Upper lobe of left lung (tissue), 6 donors: ENCODE results near the gene GUCA2B. TPM values are rescaled to one million over a fixed set of nuclear protein-coding genes. Genes with fewer than 3 reads are reported as not detected.

Experiments used
- ATAC-seq, 2 donors: fragments of 200-7000 bp; cut with Tn5 transposase; one replicate each; pipeline ENCODE4 v1.9.1; 2022; ENCODE audit warnings: mild to moderate bottlenecking in 2 of 2, moderate library complexity in 2 of 2; ENCODE audit not compliant: low FRiP score in 2 of 2
- DNase-seq, 2 donors: peaks; one replicate each; pipeline ENCODE4 v3.0.0-alpha.2; 2019 to 2020
- H3K27ac ChIP-seq, 4 donors: fragments of 200-600 bp; sonication (generic); one replicate each; pipeline ENCODE4 v1.5.1; 2016 to 2019
- H3K27me3 ChIP-seq, 4 donors: fragments of 200-600 bp; sonication (generic); one replicate each; pipeline ENCODE4 v1.5.1; 2017 to 2019
- H3K36me3 ChIP-seq, 4 donors: fragments of 200-600 bp; sonication (generic); one replicate each; pipeline ENCODE4 v1.5.1; 2016 to 2019
- H3K4me1 ChIP-seq, 4 donors: fragments of 200-600 bp; sonication (generic); one replicate each; pipeline ENCODE4 v1.5.1; 2018 to 2019
- H3K4me3 ChIP-seq, 4 donors: fragments of 200-600 bp; sonication (generic); one replicate each; pipeline ENCODE4 v1.5.1; 2017 to 2019; ENCODE audit warnings: mild to moderate bottlenecking in 2 of 4, moderate library complexity in 1 of 4
- H3K9me3 ChIP-seq, 4 donors: fragments of 200-600 bp; sonication (generic); one replicate each; pipeline ENCODE4 v1.5.1; 2018 to 2019
- CTCF ChIP-seq, 6 experiments: fragments of 450-650 bp in 4 of 6; fragments of 200-600 bp in 2 of 6; sonication (generic) in 2 of 6; IDR thresholded peaks; one replicate each; pipeline ENCODE4 v1.5.1; 2016 to 2019; ENCODE audit warnings: antibody characterized with exemption in 6 of 6
- EP300 ChIP-seq, 4 donors: sonication (generic); formaldehyde crosslinking; IDR thresholded peaks; one replicate each; pipeline ENCODE4 v1.5.1; 2017; ENCODE audit warnings: antibody characterized with exemption in 4 of 4, control low read depth in 2 of 4
- POLR2A ChIP-seq, 4 donors: fragments of 450-650 bp; IDR thresholded peaks; one replicate each; pipeline ENCODE4 v1.5.1; 2016 to 2017; ENCODE audit warnings: antibody characterized with exemption in 4 of 4, mild to moderate bottlenecking in 2 of 4
- POLR2AphosphoS5 ChIP-seq, 2 donors: sonication (generic); formaldehyde crosslinking; IDR thresholded peaks; one replicate each; pipeline ENCODE4 v1.5.1; 2017; ENCODE audit warnings: antibody characterized with exemption in 2 of 2
- WGBS, 2 donors: methylation state at CpG; one replicate each; pipeline ENCODE4 v1.1.5; 2017 to 2018; 5-methylcytosine and 5-hydroxymethylcytosine counted together
- total RNA-seq, 6 donors: library from RNA; depleted of rRNA in 4 of 6; stranded (reverse); fragments of >200 nt in 4 of 6; gene quantifications; one replicate each; pipeline versions ENCODE4 v1.1.0 to v1.2.1, GENCODE V29; 2016 to 2021
- donor health status: DM: no; HTN: no; CAD: no; lungs with moderate emphysema.
- donor health status: DM: no; HTN: yes; CAD: no; lungs with severe emphysema.

Gene GUCA2B
- total RNA-seq, 6 donors from 2014 or later: not detected

GRCh38 chr1:42127767-42128166 is 25.4 kb upstream of the GUCA2B start:
- no peak for ATAC-seq
- Histone ChIP-seq H3K36me3 (no peaks in the 10 kb centered on the region), H3K27ac (no peak overlapping the region), H3K9me3 (no peaks in the 10 kb centered on the region), H3K4me3 (no peak overlapping the region), H3K27me3 (no peaks in the 10 kb centered on the region), H3K4me1 (no peaks in the 10 kb centered on the region)
- DNase-seq: no peak
- 94 to 96% methylated on average over 6 of the region's 6 CpGs for WGBS, 2 donors
- TF ChIP-seq POLR2A (IDR thresholded peaks at IDR 0.05) (no peak), CTCF (IDR thresholded peaks at IDR 0.05) (no peak), POLR2AphosphoS5 (IDR thresholded peaks at IDR 0.05) (no peak), EP300 (IDR thresholded peaks at IDR 0.05) (no peak)

GRCh38 chr1:42128499-42128898 is 24.7 kb upstream of the GUCA2B start:
- Histone ChIP-seq H3K36me3 (no peaks in the 10 kb centered on the region), H3K27ac (no peak overlapping the region), H3K27me3 (no peaks in the 10 kb centered on the region), H3K9me3 (no peaks in the 10 kb centered on the region), H3K4me1 (no peaks in the 10 kb centered on the region), H3K4me3 (no peak overlapping the region)
- WGBS, 2 donors: 48 to 75% methylated on average over 2 of the region's 2 CpGs
- no peak for ATAC-seq
- DNase-seq: no peak
- TF ChIP-seq POLR2A (IDR thresholded peaks at IDR 0.05): no peak
- TF ChIP-seq POLR2AphosphoS5 (IDR thresholded peaks at IDR 0.05): no peak
- no peak for TF ChIP-seq EP300 (IDR thresholded peaks at IDR 0.05)
- TF ChIP-seq CTCF (IDR thresholded peaks at IDR 0.05): no peak

- ATAC-seq (no peak), DNase-seq (no peak)
- no peak overlapping the region for H3K4me3 ChIP-seq
- no peaks in the 10 kb centered on the region for H3K36me3 ChIP-seq
- TF ChIP-seq CTCF (IDR thresholded peaks at IDR 0.05) (no peak), POLR2AphosphoS5 (IDR thresholded peaks at IDR 0.05) (no peak), POLR2A (IDR thresholded peaks at IDR 0.05) (no peak), EP300 (IDR thresholded peaks at IDR 0.05) (no peak)
- H3K4me1 ChIP-seq: no peaks in the 10 kb centered on the region
- WGBS, 2 donors: 82 to 88% methylated on average over 3 of the region's 3 CpGs
- H3K27ac ChIP-seq: no peak overlapping the region
- no peaks in the 10 kb centered on the region for H3K9me3 ChIP-seq
- no peaks in the 10 kb centered on the region for H3K27me3 ChIP-seq
Observed at GRCh38 chr1:42128964-42129363, 24.2 kb upstream of the GUCA2B start.

- TF ChIP-seq POLR2AphosphoS5 (IDR thresholded peaks at IDR 0.05) (no peak), CTCF (IDR thresholded peaks at IDR 0.05) (no peak), POLR2A (IDR thresholded peaks at IDR 0.05) (no peak), EP300 (IDR thresholded peaks at IDR 0.05) (no peak)
- 74 to 78% methylated on average over 5 of the region's 5 CpGs for WGBS, 2 donors
- H3K4me1 ChIP-seq: peaks cover 0 to 6% (median 0%) of the 10 kb centered on the region in 4 donors
Observed at GRCh38 chr1:42130061-42130660, 23.0 kb upstream of the GUCA2B start.

GRCh38 chr1:42133390-42133789 is 19.8 kb upstream of the GUCA2B start:
- Histone ChIP-seq H3K27me3 (no peaks in the 10 kb centered on the region), H3K27ac (no peak overlapping the region), H3K36me3 (no peaks in the 10 kb centered on the region), H3K4me3 (no peak overlapping the region), H3K9me3 (no peaks in the 10 kb centered on the region), H3K4me1 (peaks cover 0 to 16% (median 5%) of the 10 kb centered on the region in 4 donors)
- WGBS, 2 donors: 89 to 93% methylated on average over 5 of the region's 5 CpGs
- no peak for DNase-seq
- TF ChIP-seq POLR2AphosphoS5 (IDR thresholded peaks at IDR 0.05) (no peak), CTCF (IDR thresholded peaks at IDR 0.05) (no peak), EP300 (IDR thresholded peaks at IDR 0.05) (no peak), POLR2A (IDR thresholded peaks at IDR 0.05) (no peak)
- ATAC-seq: no peak

More at GRCh38 chr1:42130061-42130660, 23.0 kb upstream of the GUCA2B start:
- no peaks in the 10 kb centered on the region for H3K9me3 ChIP-seq
- ATAC-seq: no peak
- H3K27me3 ChIP-seq: no peaks in the 10 kb centered on the region
- no peaks in the 10 kb centered on the region for H3K36me3 ChIP-seq
- H3K4me3 ChIP-seq: no peak overlapping the region
- no peak for DNase-seq
- no peak overlapping the region for H3K27ac ChIP-seq
